Mesothelial cell of epicardium (in vitro differentiated cells): ENCODE measurements around the gene MTUS2. TPM values are rescaled to one million over a fixed set of nuclear protein-coding genes. Genes with fewer than 3 reads are reported as not detected.
A peak's percentile ranks its signal among the peaks of the same experiment; 100 is the strongest.

Experiments used
- DNase-seq, 2 experiments: peaks; one replicate each; pipeline ENCODE4 v3.0.0; 2021; ENCODE audit warnings: low spot score in 2 of 2; ENCODE audit not compliant: unreplicated experiment in 2 of 2
- H3K27ac Mint-ChIP-seq: 2 replicates; pipeline ENCODE4 v1.8.0; 2021; ENCODE audit warnings: mixed read lengths
- H3K27me3 Mint-ChIP-seq: 2 replicates; pipeline ENCODE4 v1.8.0; 2021; ENCODE audit warnings: low read depth, mixed read lengths
- H3K36me3 Mint-ChIP-seq: 2 replicates; pipeline ENCODE4 v1.8.0; 2021; ENCODE audit warnings: mixed read lengths
- H3K4me1 Mint-ChIP-seq: 2 replicates; pipeline ENCODE4 v1.8.0; 2021; ENCODE audit warnings: mixed read lengths
- H3K4me3 Mint-ChIP-seq: 2 replicates; pipeline ENCODE4 v1.8.0; 2021; ENCODE audit warnings: mild to moderate bottlenecking, moderate library complexity, mixed read lengths
- H3K9me3 Mint-ChIP-seq: 2 replicates; pipeline ENCODE4 v1.8.0; 2021; ENCODE audit warnings: mixed read lengths
- CTCF ChIP-seq: fragments of 200-600 bp; sonication (generic); IDR thresholded peaks from one replicate; pipeline ENCODE4 v1.5.0; 2021; ENCODE audit warnings: antibody characterized with exemption; ENCODE audit not compliant: unreplicated experiment
- total RNA-seq: library from RNA; stranded (reverse); gene quantifications from 3 replicates; pipeline ENCODE4 v1.2.1, GENCODE V29; 2021

The MTUS2 gene
- total RNA-seq, 1 donor from 2014 or later, result 1.4 TPM

- no peaks in the 10 kb centered on the region for H3K36me3 Mint-ChIP-seq
- H3K27me3 Mint-ChIP-seq, result peaks cover 36% of the 10 kb centered on the region
- H3K9me3 Mint-ChIP-seq, result no peaks in the 10 kb centered on the region
- H3K4me3 Mint-ChIP-seq, result no peak overlapping the region
- H3K27ac Mint-ChIP-seq, result no peak overlapping the region
- H3K4me1 Mint-ChIP-seq, result peaks cover 8% of the 10 kb centered on the region
- no peak for TF ChIP-seq CTCF
- no peak for DNase-seq
Measured at GRCh38 chr13:29501674-29502073, 681.5 kb downstream of the MTUS2 start.

GRCh38 chr13:29502391-29503008, 682.4 kb downstream of the MTUS2 start:
- H3K27me3 Mint-ChIP-seq, result peaks cover 36% of the 10 kb centered on the region
- H3K4me3 Mint-ChIP-seq, result peak overlapping the region; percentile 53
- no peak for DNase-seq
- no peaks in the 10 kb centered on the region for H3K9me3 Mint-ChIP-seq
- H3K27ac Mint-ChIP-seq, result no peak overlapping the region
- no peaks in the 10 kb centered on the region for H3K4me1 Mint-ChIP-seq
- H3K36me3 Mint-ChIP-seq, result no peaks in the 10 kb centered on the region
- no peak for TF ChIP-seq CTCF

DNA sequence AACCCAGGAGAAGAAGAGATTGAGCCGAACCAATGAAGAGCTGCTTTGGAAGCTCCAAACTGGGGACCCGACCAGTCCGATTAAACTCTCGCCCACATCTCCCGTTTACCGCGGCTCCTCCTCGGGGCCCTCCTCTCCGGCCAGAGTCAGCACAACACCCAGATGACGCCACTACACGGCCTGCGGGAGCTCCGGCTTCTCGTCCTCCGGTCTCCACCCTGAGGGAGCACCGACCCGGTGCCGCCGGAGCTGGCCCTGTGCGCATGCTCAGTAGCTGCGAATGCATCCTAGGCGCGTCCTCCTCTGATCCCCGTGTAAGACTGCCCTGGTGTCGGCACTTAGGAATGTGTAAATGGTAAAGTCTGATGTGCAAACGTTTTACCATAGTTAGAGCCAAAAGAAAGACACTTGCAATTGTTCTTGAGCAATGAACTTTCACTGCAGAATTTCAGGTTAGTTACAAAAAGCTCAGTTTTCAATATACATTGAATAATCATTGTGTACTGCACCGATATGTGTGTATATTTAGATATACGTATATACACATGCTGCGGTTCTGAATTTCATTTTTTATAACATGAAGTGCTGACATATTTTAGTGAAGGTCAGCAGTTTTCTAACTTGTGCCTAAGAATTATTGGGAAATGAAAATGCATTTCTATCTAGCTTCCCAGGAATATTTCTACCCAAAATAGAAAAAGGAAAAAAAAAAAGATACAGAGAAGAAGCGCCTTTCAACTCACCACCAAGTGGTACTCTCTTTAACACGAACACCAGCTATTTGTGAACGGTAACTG, 683.1 kb downstream of the MTUS2 start:
- H3K27me3 Mint-ChIP-seq, result peaks cover 35% of the 10 kb centered on the region
- TF ChIP-seq CTCF, result no peak
- H3K9me3 Mint-ChIP-seq, result no peaks in the 10 kb centered on the region
- no peak overlapping the region for H3K27ac Mint-ChIP-seq
- peak overlapping the region; percentile 53 for H3K4me3 Mint-ChIP-seq
- no peaks in the 10 kb centered on the region for H3K36me3 Mint-ChIP-seq
- H3K4me1 Mint-ChIP-seq, result no peaks in the 10 kb centered on the region
- no peak for DNase-seq

GRCh38 chr13:29504691-29505090, 684.6 kb downstream of the MTUS2 start:
- DNase-seq, result no peak
- H3K4me1 Mint-ChIP-seq, result peaks cover 12% of the 10 kb centered on the region
- no peak overlapping the region for H3K27ac Mint-ChIP-seq
- TF ChIP-seq CTCF, result no peak
- no peak overlapping the region for H3K4me3 Mint-ChIP-seq
- no peaks in the 10 kb centered on the region for H3K36me3 Mint-ChIP-seq
- H3K9me3 Mint-ChIP-seq, result no peaks in the 10 kb centered on the region
- peaks cover 34% of the 10 kb centered on the region for H3K27me3 Mint-ChIP-seq

DNA sequence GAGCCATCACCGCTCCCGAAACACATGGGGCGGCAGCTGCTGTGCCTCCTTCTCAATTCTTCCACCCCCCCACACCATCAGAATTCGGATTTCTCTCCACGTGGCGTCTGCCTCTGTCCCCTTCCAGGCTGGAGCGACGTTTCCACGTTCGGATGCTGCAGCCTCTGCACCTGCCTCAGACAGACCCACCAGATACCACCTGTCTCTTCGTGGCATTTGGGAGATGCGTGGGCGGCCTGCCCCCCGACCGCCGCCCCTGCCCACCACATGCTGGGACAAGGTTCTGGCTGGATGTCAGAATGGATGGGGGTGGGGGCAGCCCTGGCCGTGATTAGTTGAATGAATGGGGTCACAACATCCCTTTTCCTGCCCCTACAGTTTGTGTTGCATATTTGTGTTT, 685.4 kb downstream of the MTUS2 start:
- no peak overlapping the region for H3K27ac Mint-ChIP-seq
- DNase-seq, result no peak
- TF ChIP-seq CTCF, result no peak

More for the DNA sequence above, 685.4 kb downstream of the MTUS2 start:
- peaks cover 34% of the 10 kb centered on the region for H3K27me3 Mint-ChIP-seq
- H3K36me3 Mint-ChIP-seq, result no peaks in the 10 kb centered on the region
- no peaks in the 10 kb centered on the region for H3K9me3 Mint-ChIP-seq
- no peak overlapping the region for H3K4me3 Mint-ChIP-seq
- H3K4me1 Mint-ChIP-seq, result peaks cover 12% of the 10 kb centered on the region
